Measurements from ENCODE around the gene TAGLN3. TPM values are rescaled to one million over a fixed set of nuclear protein-coding genes. Genes with fewer than 3 reads are reported as not detected.

The TAGLN3 gene
- total and polyA plus RNA-seq, 2 donors (not counting 3 experiments of a cell fraction or from before 2014, with no cell fraction given) = not detected

DNA sequence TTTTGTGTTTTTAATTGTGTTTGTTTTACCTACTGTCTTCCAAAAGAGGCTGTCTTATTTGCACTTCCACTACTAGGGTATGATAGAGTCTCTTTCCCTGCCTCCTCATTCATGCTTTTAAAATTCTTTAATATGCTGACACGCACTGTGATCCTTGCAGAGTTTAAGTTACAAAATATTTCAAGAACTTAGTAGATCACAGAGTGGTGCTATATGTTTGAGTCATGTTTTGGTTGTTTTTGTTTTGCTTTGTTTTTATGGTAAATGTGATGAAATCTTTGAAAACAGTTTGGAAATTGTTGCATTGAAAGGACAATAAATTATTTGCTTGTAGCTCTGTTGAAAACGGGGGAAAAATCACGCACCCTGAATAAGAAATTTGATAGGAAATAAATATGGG is 25.8 kb upstream of the TAGLN3 start:
- H2AFZ ChIP-seq (ENCODE audit: low read depth, low read length) = no peak overlapping the region
- H3K4me3 ChIP-seq (replicated peaks in 1 of 3; ENCODE audit: insufficient read depth in 1 of 3, low read depth in 1 of 3, low read length in 3 of 3) = no peak overlapping the region
- H3K27ac ChIP-seq (ENCODE audit: insufficient read depth, low read depth, low read length) = no peak overlapping the region
- dilution Hi-C loops (cut with MboI; ENCODE audit: extremely low pct_ligation_motif_present, low sequenced_read_pairs) = no loop called here
- no peak for FAIRE-seq
- no peaks in the 10 kb centered on the region for H3K9me3 ChIP-seq (replicated peaks; ENCODE audit: control insufficient read depth, insufficient read depth, low read length)
- intact Hi-C loops (cut with micrococcal nuclease) = no loop called here
- H4K20me1 ChIP-seq (replicated peaks; ENCODE audit: control insufficient read depth, extremely low read depth, insufficient read depth, low read length) = no peaks in the 10 kb centered on the region
- DNase-seq (ENCODE audit: low read depth, low spot score) = no peak
- TF ChIP-seq FOS (IDR thresholded peaks at IDR 0.05; ENCODE audit: borderline replicate concordance, insufficient read depth, low read length) = no peak
- TF ChIP-seq POLR2A (IDR thresholded peaks at IDR 0.05; ENCODE audit: low read depth, low read length) = no peak
- TF ChIP-seq GATA2 (IDR thresholded peaks at IDR 0.05; ENCODE audit: insufficient read depth, insufficient read length, low read depth, low read length) = no peak
- H3K27me3 ChIP-seq (ENCODE audit: control insufficient read depth in 2 of 2, insufficient read depth in 2 of 2, low read length in 2 of 2) = no peaks in the 10 kb centered on the region
- BruUV-seq (replicated peaks) = no TSS peak
- no peaks in the 10 kb centered on the region for H3K4me1 ChIP-seq (ENCODE audit: control insufficient read depth, extremely low read depth, insufficient read depth, low read length)
- H3K9me1 ChIP-seq (replicated peaks; ENCODE audit: control insufficient read depth, extremely low read depth, insufficient read depth, low read length) = no peaks in the 10 kb centered on the region
- no peaks in the 10 kb centered on the region for H3K79me2 ChIP-seq (ENCODE audit: control insufficient read depth, insufficient read depth, low read length)
- POLR2A ChIA-PET = no interaction called here
- H3K4me2 ChIP-seq (ENCODE audit: insufficient read depth, low read length) = no peak overlapping the region
- H3K9ac ChIP-seq (replicated peaks; ENCODE audit: extremely low read depth, insufficient read depth, low read length) = no peak overlapping the region
- CTCF ChIA-PET = interaction anchor here (1.2 to 7.9 kb wide), 3 partner anchors 17 to 257 kb away, joined by 4 to 192 read pairs (median 5); no protein-coding TSS in a partner anchor
- peaks cover 12 to 20% of the 10 kb centered on the region in 2 experiments for H3K36me3 ChIP-seq (ENCODE audit: control insufficient read depth in 2 of 2, extremely low read depth in 1 of 2, insufficient read depth in 2 of 2, low read length in 2 of 2)

DNA sequence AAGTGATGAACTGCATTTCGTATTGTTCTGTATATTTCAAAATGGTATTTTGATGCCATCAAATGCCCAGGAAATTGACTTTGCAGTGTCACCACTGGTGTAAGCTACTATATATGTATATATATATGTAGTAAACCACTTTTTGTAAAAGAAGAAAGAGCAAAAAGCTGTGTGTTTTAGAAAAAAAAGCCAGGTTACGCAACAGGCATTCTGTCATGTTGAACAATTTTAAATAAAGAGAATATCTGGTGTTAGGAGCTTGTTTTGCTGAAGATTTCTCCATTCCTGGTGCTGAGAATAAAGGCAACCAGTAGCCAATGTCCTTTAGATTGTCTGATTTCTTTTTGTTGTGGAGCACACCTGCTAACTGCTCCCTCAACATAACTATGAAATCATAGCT is 23.6 kb upstream of the TAGLN3 start:
- TF ChIP-seq POLR2AphosphoS5 (IDR thresholded peaks at IDR 0.05; ENCODE audit: insufficient read depth, low read depth, low read length) (no peak), GATA2 (IDR thresholded peaks at IDR 0.05; ENCODE audit: insufficient read depth, insufficient read length, low read depth, low read length) (no peak), JUN (IDR thresholded peaks at IDR 0.05; ENCODE audit: borderline replicate concordance, insufficient read depth, insufficient read length, low read depth) (no peak)
- TF ChIP-seq, protein P1, sequence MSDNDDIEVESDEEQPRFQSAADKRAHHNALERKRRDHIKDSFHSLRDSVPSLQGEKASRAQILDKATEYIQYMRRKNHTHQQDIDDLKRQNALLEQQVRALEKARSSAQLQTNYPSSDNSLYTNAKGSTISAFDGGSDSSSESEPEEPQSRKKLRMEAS (IDR thresholded peaks at IDR 0.05; ENCODE audit: insufficient read depth, insufficient read length) = no peak
- no TSS peak for BruUV-seq (replicated peaks)
- DNase-seq (ENCODE audit: low read depth, low spot score) (no peak), FAIRE-seq (no peak)
- no peak overlapping the region for H2AFZ ChIP-seq (ENCODE audit: low read depth, low read length)
- peaks cover 11% of the 10 kb centered on the region for H3K79me2 ChIP-seq (ENCODE audit: control insufficient read depth, insufficient read depth, low read length)
- H3K27me3 ChIP-seq (ENCODE audit: control insufficient read depth in 2 of 2, insufficient read depth in 2 of 2, low read length in 2 of 2) = no peaks in the 10 kb centered on the region
- H3K36me3 ChIP-seq (ENCODE audit: control insufficient read depth in 2 of 2, extremely low read depth in 1 of 2, insufficient read depth in 2 of 2, low read length in 2 of 2) = peaks cover 9 to 15% of the 10 kb centered on the region in 2 experiments
- no peaks in the 10 kb centered on the region for H3K9me1 ChIP-seq (replicated peaks; ENCODE audit: control insufficient read depth, extremely low read depth, insufficient read depth, low read length)
- no peak overlapping the region for H3K9ac ChIP-seq (replicated peaks; ENCODE audit: extremely low read depth, insufficient read depth, low read length)
- intact Hi-C loops (cut with micrococcal nuclease) (no loop called here), dilution Hi-C loops (cut with MboI; ENCODE audit: extremely low pct_ligation_motif_present, low sequenced_read_pairs) (no loop called here)
- H4K20me1 ChIP-seq (replicated peaks; ENCODE audit: control insufficient read depth, extremely low read depth, insufficient read depth, low read length) = no peaks in the 10 kb centered on the region
- H3K4me3 ChIP-seq (replicated peaks in 1 of 3; ENCODE audit: insufficient read depth in 1 of 3, low read depth in 1 of 3, low read length in 3 of 3) = no peak overlapping the region
- ChIA-PET CTCF (interaction anchor here (1.0 to 1.1 kb wide), 5 partner anchors 14 to 110 kb away, joined by 3 to 6 read pairs (median 4); no protein-coding TSS in a partner anchor), POLR2A (no interaction called here)
- no peaks in the 10 kb centered on the region for H3K9me3 ChIP-seq (replicated peaks; ENCODE audit: control insufficient read depth, insufficient read depth, low read length)
- H3K4me2 ChIP-seq (ENCODE audit: insufficient read depth, low read length) = no peak overlapping the region
- H3K27ac ChIP-seq (ENCODE audit: insufficient read depth, low read depth, low read length) = no peak overlapping the region
- peaks cover 7% of the 10 kb centered on the region for H3K4me1 ChIP-seq (ENCODE audit: control insufficient read depth, extremely low read depth, insufficient read depth, low read length)

Measured in endothelial cell of umbilical vein (primary cell).